IMR-90 (cell line): ENCODE data around the gene FAM210B. TPM values are rescaled to one million over a fixed set of nuclear protein-coding genes. Genes with fewer than 3 reads are reported as not detected.

ENCODE experiments used
- ATAC-seq: fragments of 200-7000 bp; cut with Tn5 transposase; 2 replicates; pipeline ENCODE4 v1.9.1; 2020; ENCODE audit warnings: low read depth, mild to moderate bottlenecking, moderate library complexity
- BruUV-seq: library from RNA; stranded (reverse); fragments of 400-500 nt; replicated peaks from 2 replicates; lab custom pipeline; 2021; lab: Mats Ljungman, UMichigan
- CTCF ChIA-PET: fragments of 300-600 bp; formaldehyde crosslinking; extraction: SDS; loops from one replicate; lab custom pipeline; 2021; ENCODE audit warnings: antibody characterized with exemption; lab: Yijun Ruan, JAX
- POLR2A ChIA-PET: fragments of 300-600 bp; sonication (Branson Sonifier 250); formaldehyde crosslinking; loops from one replicate; lab custom pipeline; 2022; ENCODE audit warnings: antibody characterized with exemption; ENCODE audit not compliant: unreplicated experiment; lab: Charles Lee
- DNase-seq: peaks from one replicate; pipeline ENCODE4 v3.0.0; 2013
- H2AFZ ChIP-seq: replicated peaks from 2 replicates; pipeline ENCODE3; 2013; ENCODE audit warnings: low read length, mild to moderate bottlenecking; ENCODE audit not compliant: poor library complexity
- H2AK5ac ChIP-seq: 2 replicates; pipeline ENCODE4 v1.6.1; 2013; ENCODE audit warnings: low read depth, low read length, inconsistent platforms
- H2AK9ac ChIP-seq: replicated peaks from 2 replicates; pipeline ENCODE3; 2013; ENCODE audit warnings: mild to moderate bottlenecking, low read depth, low read length, moderate library complexity; ENCODE audit not compliant: poor library complexity
- H2BK120ac ChIP-seq: 2 replicates; pipeline ENCODE4 v1.6.1; 2013; ENCODE audit warnings: low read depth, low read length, inconsistent platforms
- H2BK15ac ChIP-seq: 3 replicates; pipeline ENCODE4 v1.6.1; 2013; ENCODE audit warnings: low read depth, low read length, inconsistent platforms
- H2BK20ac ChIP-seq: 2 replicates; pipeline ENCODE4 v1.6.1; 2013; ENCODE audit warnings: low read depth, mild to moderate bottlenecking, inconsistent platforms, low read length, moderate library complexity
- H2BK5ac ChIP-seq: 2 replicates; pipeline ENCODE4 v1.6.1; 2013; ENCODE audit warnings: mild to moderate bottlenecking, low read depth, low read length, inconsistent platforms; ENCODE audit not compliant: poor library complexity, severe bottlenecking
- H3K14ac ChIP-seq: replicated peaks from 2 replicates; pipeline ENCODE4 v1.6.1; 2013; ENCODE audit warnings: low read depth, low read length, inconsistent platforms
- H3K18ac ChIP-seq: 2 replicates; pipeline ENCODE4 v1.6.1; 2013; ENCODE audit warnings: low read depth, low read length, control low read depth
- H3K23ac ChIP-seq: 2 replicates; pipeline ENCODE4 v1.6.1; 2013; ENCODE audit warnings: low read depth, low read length, inconsistent platforms
- H3K27ac ChIP-seq: 2 replicates; pipeline ENCODE4 v1.5.1; 2013; ENCODE audit warnings: mild to moderate bottlenecking, control low read depth, low read length; ENCODE audit not compliant: insufficient read depth
- H3K27me3 ChIP-seq: 2 replicates; pipeline ENCODE4 v1.6.1; 2013; ENCODE audit warnings: low read length; ENCODE audit not compliant: control insufficient read depth, insufficient read depth
- H3K36me3 ChIP-seq: 2 replicates; pipeline ENCODE4 v1.6.1; 2013; ENCODE audit warnings: low read length, mixed read lengths; ENCODE audit not compliant: control insufficient read depth, insufficient read depth
- H3K4ac ChIP-seq: 2 replicates; pipeline ENCODE4 v1.6.1; 2013; ENCODE audit warnings: low read depth, low read length, inconsistent platforms
- H3K4me1 ChIP-seq: 2 replicates; pipeline ENCODE4 v1.6.1; 2013; ENCODE audit warnings: low read length, mixed read lengths; ENCODE audit not compliant: control insufficient read depth, insufficient read depth
- H3K4me2 ChIP-seq: 2 replicates; pipeline ENCODE4 v1.6.1; 2013; ENCODE audit warnings: low read depth, mild to moderate bottlenecking, control low read depth, low read length, moderate library complexity
- H3K4me3 ChIP-seq: 2 replicates; pipeline ENCODE4 v1.5.1; 2013; ENCODE audit warnings: low read depth, mild to moderate bottlenecking, control low read depth, low read length, moderate library complexity; ENCODE audit not compliant: insufficient read depth
- H3K56ac ChIP-seq: 2 replicates; pipeline ENCODE4 v1.6.1; 2013; ENCODE audit warnings: low read length, inconsistent platforms; ENCODE audit not compliant: insufficient read depth; ENCODE audit errors: extremely low read depth
- H3K79me1 ChIP-seq, 2 experiments: 2 replicates each; pipeline ENCODE4 v1.6.1; 2013; ENCODE audit warnings: low read length in 2 of 2, inconsistent platforms in 1 of 2, low read depth in 1 of 2
- H3K9ac ChIP-seq: 2 replicates; pipeline ENCODE4 v1.6.1; 2013; ENCODE audit warnings: low read depth, low read length, control low read depth
- H3K9me1 ChIP-seq: 2 replicates; pipeline ENCODE4 v1.6.1; 2013; ENCODE audit warnings: low read length, inconsistent platforms; ENCODE audit not compliant: insufficient read depth
- H3K9me3 ChIP-seq: 2 replicates; pipeline ENCODE4 v1.6.1; 2013; ENCODE audit warnings: low read length; ENCODE audit not compliant: control insufficient read depth, insufficient read depth
- H4K20me1 ChIP-seq: 2 replicates; pipeline ENCODE4 v1.6.1; 2013; ENCODE audit warnings: low read length, inconsistent platforms; ENCODE audit not compliant: insufficient read depth
- H4K5ac ChIP-seq: 2 replicates; pipeline ENCODE4 v1.6.1; 2013; ENCODE audit warnings: mild to moderate bottlenecking, low read depth, low read length, control low read depth
- H4K8ac ChIP-seq, 2 experiments: 2 replicates each; pipeline ENCODE4 v1.6.1; 2013; ENCODE audit warnings: low read depth in 2 of 2, low read length in 2 of 2, control low read depth in 1 of 2, inconsistent platforms in 1 of 2
- H4K91ac ChIP-seq: 2 replicates; pipeline ENCODE4 v1.6.1; 2013; ENCODE audit warnings: low read depth, low read length, inconsistent platforms; ENCODE audit not compliant: insufficient read depth
- BHLHE40 ChIP-seq: fragments of 150-350 bp; IDR thresholded peaks from 2 replicates; pipeline ENCODE4 v1.6.1; 2016; ENCODE audit warnings: mild to moderate bottlenecking, low read depth, low read length
- CEBPB ChIP-seq: IDR thresholded peaks from 2 replicates; pipeline ENCODE4 v1.6.1; 2012; ENCODE audit warnings: low read depth, low read length, improper control_type of control experiment
- CHD1 ChIP-seq: IDR thresholded peaks from 2 replicates; pipeline ENCODE4 v1.6.1; 2012; ENCODE audit warnings: low read depth, low read length, improper control_type of control experiment
- CTCF ChIP-seq: conservative IDR thresholded peaks from 2 replicates; pipeline ENCODE4 v1.5.1; 2012; ENCODE audit warnings: mild to moderate bottlenecking, low read depth, low read length, improper control_type of control experiment
- ELK1 ChIP-seq: fragments of 150-350 bp; IDR thresholded peaks from 2 replicates; pipeline ENCODE4 v1.6.1; 2016; ENCODE audit warnings: low read depth, mild to moderate bottlenecking, low read length, moderate library complexity, borderline replicate concordance
- FOS ChIP-seq: fragments of 150-350 bp; IDR thresholded peaks from 2 replicates; pipeline ENCODE4 v1.6.1; 2016; ENCODE audit warnings: low read depth, low read length
- MAFK ChIP-seq: IDR thresholded peaks from 2 replicates; pipeline ENCODE4 v1.6.1; 2012; ENCODE audit warnings: low read depth, low read length, improper control_type of control experiment
- MAZ ChIP-seq: IDR thresholded peaks from 2 replicates; pipeline ENCODE4 v1.6.1; 2012; ENCODE audit warnings: low read depth, mild to moderate bottlenecking, low read length, improper control_type of control experiment, moderate library complexity, borderline replicate concordance
- MXI1 ChIP-seq: IDR thresholded peaks from 2 replicates; pipeline ENCODE4 v1.6.1; 2012; ENCODE audit warnings: low read depth, mild to moderate bottlenecking, low read length, moderate library complexity, borderline replicate concordance
- NFE2L2 ChIP-seq: fragments of 150-350 bp; IDR thresholded peaks from 2 replicates; pipeline ENCODE4 v1.6.1; 2016; ENCODE audit warnings: low read depth, mild to moderate bottlenecking, low read length
- POLR2A ChIP-seq: IDR thresholded peaks from 2 replicates; pipeline ENCODE4 v1.6.1; 2012; ENCODE audit warnings: mild to moderate bottlenecking, low read depth, low read length
- RAD21 ChIP-seq: IDR thresholded peaks from 2 replicates; pipeline ENCODE4 v1.6.1; 2012; ENCODE audit warnings: low read length, improper control_type of control experiment
- RCOR1 ChIP-seq: IDR thresholded peaks from 2 replicates; pipeline ENCODE4 v1.6.1; 2012; ENCODE audit warnings: mild to moderate bottlenecking, low read length, improper control_type of control experiment; ENCODE audit not compliant: insufficient replicate concordance
- RFX5 ChIP-seq: IDR thresholded peaks from 2 replicates; pipeline ENCODE4 v1.8.0; 2012; ENCODE audit warnings: low read depth, mild to moderate bottlenecking, low read length, moderate library complexity
- SMC3 ChIP-seq: fragments of 150-350 bp; IDR thresholded peaks from 2 replicates; pipeline ENCODE4 v1.6.1; 2016; ENCODE audit warnings: low read depth, mild to moderate bottlenecking, antibody characterized with exemption, low read length, moderate library complexity
- USF2 ChIP-seq: fragments of 150-350 bp; IDR thresholded peaks from 2 replicates; pipeline ENCODE4 v1.6.1; 2017; ENCODE audit warnings: mild to moderate bottlenecking, antibody characterized with exemption, low read length, low read depth
- WGBS, 2 experiments: methylation state at CpG; one replicate each; pipeline versions ENCODE4 v1.1.5 to v1.1.7; 2013; ENCODE audit warnings: missing lambda C conversion rate in 2 of 2; ENCODE audit not compliant: insufficient read length in 1 of 2; ENCODE audit errors: extremely low coverage in 2 of 2; 5-methylcytosine and 5-hydroxymethylcytosine counted together
- dilution Hi-C: fragments of 300-500 bp; cut with HindIII; formaldehyde crosslinking; loops from one replicate; pipeline ENCODE4 v1.14.3; 2018; ENCODE audit warnings: low sequenced_read_pairs; ENCODE audit not compliant: unreplicated experiment
- in situ Hi-C: fragments of 300-500 bp; cut with MboI; formaldehyde crosslinking; loops from 3 replicates; pipeline ENCODE4 v1.14.3; 2019; ENCODE audit warnings: low sequenced_read_pairs, inconsistent platforms, mixed read lengths
- intact Hi-C: fragments of 100-400 bp; cut with micrococcal nuclease; formaldehyde crosslinking; loops from 2 replicates; pipeline ENCODE4 v1.10.0; 2022
- polyA plus RNA-seq, 3 experiments: library from polyadenylated mRNA; depleted of rRNA; stranded (reverse); fragments of >200 nt; gene quantifications; 2 replicates each; pipeline ENCODE4 v1.2.3, GENCODE V29; 2012; ENCODE audit warnings: low replicate concordance in 1 of 3
- total RNA-seq: library from RNA; depleted of rRNA; stranded (reverse); fragments of >200 nt; gene quantifications from 2 replicates; pipeline ENCODE4 v1.2.3, GENCODE V29; 2012

FAM210B gene
- total and polyA plus RNA-seq, 2 of the 4 experiments (the other 2 are of a cell fraction), result 29.5 to 45.0 TPM

- Histone ChIP-seq H4K8ac (no peak overlapping the region), H2AK5ac (no peak overlapping the region), H3K4me1 (peaks cover 8% of the 10 kb centered on the region), H2BK15ac (no peak overlapping the region), H2AFZ (no peak overlapping the region), H4K20me1 (peaks cover 4% of the 10 kb centered on the region; the same call in 1 of the 2 replicates), H3K27ac (no peak overlapping the region), H3K4ac (no peak overlapping the region), H3K27me3 (no peaks in the 10 kb centered on the region), H2BK120ac (no peak overlapping the region), H2AK9ac (no peak overlapping the region), H4K5ac (no peak overlapping the region), H3K18ac (no peak overlapping the region), H3K79me1 (peaks cover 36 to 43% of the 10 kb centered on the region in 2 experiments), H4K91ac (no peak overlapping the region), H3K56ac (no peak overlapping the region), H2BK5ac (no peak overlapping the region), H3K4me2 (no peak overlapping the region), H3K36me3 (peaks cover 13% of the 10 kb centered on the region), H3K23ac (no peak overlapping the region), H3K9ac (no peak overlapping the region), H3K4me3 (no peak overlapping the region), H3K14ac (no peak overlapping the region), H3K9me3 (no peaks in the 10 kb centered on the region), H2BK20ac (no peak overlapping the region), H3K9me1 (peaks cover 13% of the 10 kb centered on the region)
- DNase-seq, result no peak
- ChIA-PET CTCF (no interaction called here), POLR2A (no interaction called here)
- no peak for ATAC-seq
- no TSS peak for BruUV-seq
- TF ChIP-seq BHLHE40 (no peak), MAZ (no peak), CTCF (no peak), ELK1 (no peak), MXI1 (no peak), NFE2L2 (no peak), MAFK (no peak), CHD1 (no peak), POLR2A (no peak), RFX5 (no peak), CEBPB (no peak), RCOR1 (no peak), RAD21 (no peak), FOS (no peak), SMC3 (no peak), USF2 (no peak)
- dilution Hi-C loops, result no loop called here
- in situ Hi-C loops, result loop anchor here (25.0 kb wide), 1 partner anchor 425 kb away; no protein-coding TSS in a partner anchor
- intact Hi-C loops, result no loop called here
- no CpG with 5 or more reads among the region's 8 CpGs for WGBS, 2 experiments
Observed at GRCh38 chr20:56361900-56362299, 3.1 kb downstream of the FAM210B start.
